ENCODE results near the gene ZNF584. TPM values are rescaled to one million over a fixed set of nuclear protein-coding genes. Genes with fewer than 3 reads are reported as not detected.

Gene ZNF584
- total RNA-seq, 1 donor from 2014 or later: 6.9 TPM

- Histone ChIP-seq H4K20me1 (ENCODE audit: low read depth) (no peaks in the 10 kb centered on the region), H3K27ac (no peak overlapping the region), H3K4me3 (peak overlapping the region; percentile 84), H3K9me3 (ENCODE audit: low read depth) (no peaks in the 10 kb centered on the region), H3K79me2 (ENCODE audit: low read depth) (peaks cover 17% of the 10 kb centered on the region), H3K4me2 (peak overlapping the region; percentile 94), H3K4me1 (peaks cover 13% of the 10 kb centered on the region), H3K9ac (no peak overlapping the region), H2AFZ (replicated peaks) (no peak overlapping the region), H3F3A (ENCODE audit: low read depth) (peaks cover 17% of the 10 kb centered on the region), H3K36me3 (no peaks in the 10 kb centered on the region), H3K27me3 (no peaks in the 10 kb centered on the region)
- peaks cover 26% of the 10 kb centered on the region for H3K4me1 Mint-ChIP-seq
- H3K9me3 Mint-ChIP-seq: no peaks in the 10 kb centered on the region
- DNase-seq (ENCODE audit: low spot score): no peak
- H3K4me3 Mint-ChIP-seq: peak overlapping the region; percentile 90
- TF ChIP-seq EZH2phosphoT487 (IDR thresholded peaks at IDR 0.05): no peak
- TF ChIP-seq CTCF (IDR thresholded peaks at IDR 0.05): no peak
- TF ChIP-seq EZH2 (IDR thresholded peaks at IDR 0.05): no peak
- H3K27me3 Mint-ChIP-seq (ENCODE audit: insufficient read depth, low read depth): peaks cover 11% of the 10 kb centered on the region
- no peak overlapping the region for H3K27ac Mint-ChIP-seq
- no peaks in the 10 kb centered on the region for H3K36me3 Mint-ChIP-seq
These were observed 26.8 kb upstream of the ZNF584 start for GRCh38 chr19:58381460-58382212.

DNA sequence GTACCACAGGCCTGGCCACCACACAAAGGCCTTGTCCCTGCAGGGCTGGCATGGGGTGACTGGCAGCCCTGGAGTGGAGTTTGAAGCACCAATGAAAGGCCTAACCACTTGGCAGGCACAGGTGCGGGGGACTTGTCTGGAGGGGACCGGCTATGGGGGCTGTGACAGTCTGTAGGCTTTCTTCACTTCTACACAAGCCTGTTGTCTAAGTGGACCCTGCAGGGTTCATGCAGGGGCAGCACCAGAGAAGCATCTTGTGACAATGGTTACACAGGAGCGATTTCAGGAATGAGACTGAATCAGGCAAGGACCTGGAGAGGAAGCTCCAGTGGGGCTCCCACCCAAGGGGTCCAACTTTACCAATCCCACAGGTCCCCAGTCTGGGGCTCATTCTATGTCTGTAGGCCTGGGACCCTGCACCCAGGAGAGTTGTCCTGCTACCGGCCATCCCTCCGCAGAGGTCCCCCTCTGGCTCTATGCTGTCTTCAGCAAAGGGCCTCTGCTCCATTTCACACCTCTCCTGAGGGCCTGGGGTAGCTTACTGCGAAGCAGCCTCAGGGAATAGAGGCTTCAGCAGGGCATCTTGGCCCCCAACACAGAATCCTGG is 25.3 kb upstream of the ZNF584 start:
- TF ChIP-seq EZH2 (IDR thresholded peaks at IDR 0.05) (no peak), EZH2phosphoT487 (IDR thresholded peaks at IDR 0.05) (no peak), CTCF (IDR thresholded peaks at IDR 0.05) (no peak)
- no peak for DNase-seq (ENCODE audit: low spot score)

GRCh38 chr19:58385313-58385890 is 23.0 kb upstream of the ZNF584 start:
- Histone ChIP-seq H3K27me3 (no peaks in the 10 kb centered on the region), H3K36me3 (no peaks in the 10 kb centered on the region), H3K9ac (no peak overlapping the region), H3K79me2 (ENCODE audit: low read depth) (peaks cover 42% of the 10 kb centered on the region), H2AFZ (replicated peaks) (no peak overlapping the region), H3K4me1 (peaks cover 19% of the 10 kb centered on the region), H3K4me2 (peak overlapping the region; percentile 97), H3K4me3 (peak overlapping the region; percentile 77), H3K27ac (no peak overlapping the region), H4K20me1 (ENCODE audit: low read depth) (peaks cover 10% of the 10 kb centered on the region), H3K9me3 (ENCODE audit: low read depth) (no peaks in the 10 kb centered on the region), H3F3A (ENCODE audit: low read depth) (peaks cover 26% of the 10 kb centered on the region)
- TF ChIP-seq EZH2 (IDR thresholded peaks at IDR 0.05): no peak
- no peaks in the 10 kb centered on the region for H3K9me3 Mint-ChIP-seq
- peak overlapping the region; percentile 89 for H3K27ac Mint-ChIP-seq
- H3K36me3 Mint-ChIP-seq: peaks cover 7% of the 10 kb centered on the region
- peak overlapping the region; percentile 97 for H3K4me3 Mint-ChIP-seq
- DNase-seq (ENCODE audit: low spot score): no peak
- H3K4me1 Mint-ChIP-seq: peaks cover 30% of the 10 kb centered on the region
- peaks cover 14% of the 10 kb centered on the region for H3K27me3 Mint-ChIP-seq (ENCODE audit: insufficient read depth, low read depth)

More for the DNA sequence above, 25.3 kb upstream of the ZNF584 start:
- peaks cover 22% of the 10 kb centered on the region for H3F3A ChIP-seq (ENCODE audit: low read depth)
- H3K4me3 Mint-ChIP-seq: peak overlapping the region; percentile 70
- H3K9ac ChIP-seq: no peak overlapping the region
- peaks cover 11% of the 10 kb centered on the region for H3K27me3 Mint-ChIP-seq (ENCODE audit: insufficient read depth, low read depth)
- H3K27ac Mint-ChIP-seq: no peak overlapping the region
- no peaks in the 10 kb centered on the region for H3K36me3 ChIP-seq
- H3K36me3 Mint-ChIP-seq: no peaks in the 10 kb centered on the region
- no peaks in the 10 kb centered on the region for H3K9me3 ChIP-seq (ENCODE audit: low read depth)
- peaks cover 8% of the 10 kb centered on the region for H4K20me1 ChIP-seq (ENCODE audit: low read depth)
- H3K4me1 ChIP-seq: peaks cover 16% of the 10 kb centered on the region
- H3K4me3 ChIP-seq: no peak overlapping the region
- H3K4me1 Mint-ChIP-seq: peaks cover 32% of the 10 kb centered on the region
- no peaks in the 10 kb centered on the region for H3K27me3 ChIP-seq
- H2AFZ ChIP-seq (replicated peaks): no peak overlapping the region
- peaks cover 27% of the 10 kb centered on the region for H3K79me2 ChIP-seq (ENCODE audit: low read depth)
- H3K9me3 Mint-ChIP-seq: no peaks in the 10 kb centered on the region
- H3K27ac ChIP-seq: no peak overlapping the region
- no peak overlapping the region for H3K4me2 ChIP-seq
